IPS-18c (cell line): ENCODE results near the gene ZNF787.

Source experiments
- H3K4me3 ChIP-seq: 2 replicates; pipeline ENCODE4 v1.7.0; 2013; ENCODE audit warnings: low read depth, mild to moderate bottlenecking, low read length, moderate library complexity; ENCODE audit not compliant: insufficient read depth
- H3K9me3 ChIP-seq: one replicate; pipeline ENCODE4 v1.6.1; 2013; ENCODE audit warnings: mild to moderate bottlenecking, low read length, moderate library complexity; ENCODE audit not compliant: control insufficient read depth, insufficient read depth

Gene ZNF787

DNA sequence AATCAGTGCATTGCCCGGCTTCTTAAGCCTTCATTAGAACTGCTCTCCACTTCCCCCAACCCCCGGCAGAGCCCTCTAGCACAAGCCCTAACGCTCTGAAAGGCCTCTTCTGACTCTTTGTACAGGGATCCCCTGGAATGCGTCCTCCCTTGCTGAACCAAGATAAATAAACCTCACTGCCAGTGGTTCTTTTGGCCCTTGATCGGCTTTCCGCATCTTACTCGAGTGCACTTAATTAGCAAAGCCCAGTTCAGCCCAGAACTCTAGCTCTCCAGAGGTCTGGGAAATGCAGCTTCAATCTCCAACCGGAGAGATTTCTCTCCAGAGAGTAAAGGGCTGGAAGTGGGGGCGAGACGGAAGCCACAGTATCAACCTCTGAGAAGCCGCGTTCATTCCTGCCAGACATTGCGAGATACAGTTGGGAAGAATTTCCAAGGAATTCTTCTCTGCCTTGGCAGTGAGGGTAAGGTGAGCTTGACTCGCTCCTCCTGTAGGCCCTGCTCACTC is 11.3 kb upstream of the ZNF787 start:
- Histone ChIP-seq H3K4me3 (no peak overlapping the region), H3K9me3 (no peaks in the 10 kb centered on the region)

DNA sequence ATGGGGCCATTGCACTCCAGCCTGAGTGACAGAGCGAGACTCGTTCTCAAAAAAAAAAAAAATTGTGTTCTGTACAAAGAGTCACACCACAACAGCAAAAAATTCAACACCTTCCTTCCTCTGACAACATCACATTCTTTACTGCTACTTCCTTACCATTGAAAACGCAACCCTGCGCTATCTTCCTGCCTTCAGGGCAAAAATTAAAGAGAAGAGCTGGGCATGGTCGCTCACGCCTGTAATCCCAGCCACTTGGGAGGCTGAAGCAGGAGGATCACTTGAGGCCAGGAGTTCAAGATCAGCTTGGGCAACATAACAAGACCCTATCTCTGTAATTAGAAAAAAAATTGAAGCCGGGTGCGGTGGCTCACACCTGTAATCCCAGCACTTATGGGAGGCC is 10.6 kb upstream of the ZNF787 start:
- no peak overlapping the region for H3K4me3 ChIP-seq
- no peaks in the 10 kb centered on the region for H3K9me3 ChIP-seq

DNA sequence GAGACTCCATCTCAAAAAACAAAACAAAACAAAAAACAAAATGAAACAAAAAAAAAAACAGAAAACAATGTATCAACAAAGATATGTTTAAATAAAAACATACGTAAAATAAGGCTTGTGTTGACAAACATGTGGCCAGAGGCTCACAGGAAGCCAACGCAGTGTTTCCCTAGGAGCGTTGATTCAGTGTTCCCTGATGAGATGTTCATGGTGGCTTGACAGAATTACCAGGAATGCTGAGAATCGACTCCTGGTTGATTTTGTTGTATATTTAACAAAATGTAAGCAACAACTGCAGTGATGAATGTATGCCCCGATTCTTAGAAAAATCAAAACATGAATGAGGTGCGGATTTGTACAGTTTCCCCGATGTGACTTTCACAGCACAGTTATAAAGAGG is 8.9 kb upstream of the ZNF787 start:
- no peaks in the 10 kb centered on the region for H3K9me3 ChIP-seq
- H3K4me3 ChIP-seq, result no peak overlapping the region

DNA sequence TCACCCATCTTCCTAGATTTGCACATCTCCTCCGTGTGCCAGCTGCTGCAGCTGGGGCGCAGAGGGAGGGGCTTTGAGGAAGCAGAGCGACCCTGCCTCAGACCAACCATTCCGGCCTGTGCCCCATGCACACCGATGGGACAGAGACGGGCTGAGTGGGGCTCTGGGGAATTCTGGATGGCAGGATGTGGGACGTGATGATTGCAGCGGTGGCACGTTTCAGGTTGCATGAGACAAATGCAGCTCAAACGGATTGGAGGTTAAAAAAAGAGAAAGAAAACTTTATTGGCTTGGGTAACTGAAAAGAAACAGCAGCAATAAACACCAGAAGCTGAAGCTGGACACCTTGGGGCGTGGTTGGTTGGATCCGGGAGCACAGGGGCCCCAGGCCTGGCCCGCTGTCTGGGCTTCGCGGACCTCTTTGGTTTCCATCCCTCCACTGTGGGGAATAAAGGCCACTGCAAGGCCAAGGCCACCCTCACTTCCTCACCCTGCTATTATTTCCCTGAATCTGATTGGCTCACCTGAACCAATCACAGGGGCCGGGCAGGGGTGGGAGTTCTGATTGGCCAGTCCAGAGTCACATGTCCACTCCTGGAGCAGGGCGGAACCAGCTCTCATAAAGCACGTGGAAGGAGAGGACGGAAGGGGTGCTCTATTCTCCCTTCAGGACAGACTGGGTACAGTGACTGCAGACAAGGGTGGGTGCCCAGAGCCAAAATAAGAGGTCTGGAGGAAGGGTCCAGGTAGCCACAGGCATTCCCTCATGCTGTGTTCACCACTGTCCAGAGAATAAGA is 6.1 kb upstream of the ZNF787 start:
- H3K4me3 ChIP-seq, result no peak overlapping the region
- no peaks in the 10 kb centered on the region for H3K9me3 ChIP-seq

DNA sequence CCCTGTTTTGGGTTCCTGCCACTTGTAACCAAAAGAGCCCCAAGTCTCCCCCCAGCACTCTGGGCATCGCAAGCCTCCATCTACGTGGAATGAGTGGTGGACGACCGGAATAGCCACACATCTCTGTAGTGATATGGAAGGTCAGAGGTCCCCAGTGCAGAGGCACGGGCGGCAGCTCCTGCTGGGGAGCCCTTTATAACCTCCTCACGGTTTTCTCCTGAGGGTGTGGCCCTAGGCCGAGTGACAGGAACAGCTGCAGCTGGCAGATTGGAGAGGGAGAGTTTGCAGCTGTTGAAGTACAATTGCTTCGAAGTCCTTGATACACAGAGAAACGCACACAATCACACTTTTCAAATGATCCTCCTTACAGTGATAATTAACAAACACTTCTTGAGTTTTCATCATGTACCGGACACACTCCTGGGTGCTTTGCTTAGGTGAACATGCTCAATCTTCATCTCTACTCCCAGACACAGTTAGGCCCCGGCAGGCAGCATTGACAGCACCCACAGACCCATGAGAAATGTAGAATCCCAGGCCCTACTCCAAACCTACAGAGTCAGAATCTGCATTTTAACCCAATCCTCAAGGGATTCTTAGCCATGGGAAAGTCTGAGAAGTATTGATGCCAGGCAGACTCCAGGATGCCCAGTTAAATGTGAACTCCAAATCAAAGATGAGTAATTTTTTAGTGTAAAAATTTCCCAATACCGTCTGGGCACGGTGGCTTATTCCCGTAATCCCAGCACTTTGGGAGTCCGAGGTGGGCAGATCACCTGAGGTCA is 4.9 kb upstream of the ZNF787 start:
- no peaks in the 10 kb centered on the region for H3K9me3 ChIP-seq
- H3K4me3 ChIP-seq, result no peak overlapping the region

DNA sequence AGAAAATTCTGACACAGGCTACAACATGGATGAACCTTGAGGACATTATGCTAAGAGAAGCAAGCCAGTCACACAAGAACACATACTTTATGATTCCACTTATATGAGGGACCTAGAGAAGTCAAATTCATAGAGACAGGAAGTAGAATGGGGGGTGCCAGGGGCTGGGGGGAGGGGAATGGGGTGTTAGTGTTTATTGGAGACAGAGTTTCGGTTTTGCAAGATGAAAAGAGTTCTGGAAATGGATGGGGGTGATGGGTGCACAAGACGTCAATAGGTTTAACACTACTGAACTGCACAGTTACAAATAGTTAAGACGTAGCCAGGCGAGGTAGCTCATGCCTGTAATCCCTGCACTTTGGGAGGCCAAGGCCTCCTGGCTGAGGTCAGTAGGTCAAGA is 3.5 kb upstream of the ZNF787 start:
- Histone ChIP-seq H3K4me3 (no peak overlapping the region), H3K9me3 (no peaks in the 10 kb centered on the region)

DNA sequence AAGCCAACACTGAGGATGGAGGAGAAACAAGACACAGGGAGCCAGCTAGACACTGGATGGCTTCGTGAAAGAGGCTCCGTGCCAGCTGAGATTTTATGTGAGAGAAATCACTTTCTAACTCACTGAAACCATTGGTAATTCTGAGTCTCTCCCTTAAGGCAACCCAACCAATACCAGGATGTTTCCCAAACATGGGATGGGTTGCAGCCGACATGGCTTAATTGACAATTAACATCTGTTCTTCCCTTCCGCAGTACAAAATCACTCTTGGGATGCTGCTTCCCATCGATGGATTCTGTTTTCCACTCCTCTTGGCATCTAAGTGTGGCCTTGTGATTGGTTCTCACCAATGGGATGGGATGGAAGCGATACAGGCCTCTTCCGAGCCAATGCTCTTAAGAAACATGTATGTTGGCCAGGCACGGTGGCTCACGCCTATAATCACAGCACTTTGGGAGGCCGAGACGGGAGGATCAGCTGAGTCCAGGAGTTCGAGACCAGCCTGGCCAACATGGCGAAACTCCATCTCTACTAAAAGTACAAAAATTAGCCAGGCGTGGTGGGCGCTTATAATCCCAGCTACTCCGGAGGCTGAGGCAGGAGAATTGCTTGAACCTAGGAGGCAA is 2.3 kb upstream of the ZNF787 start:
- Histone ChIP-seq H3K4me3 (no peak overlapping the region), H3K9me3 (no peaks in the 10 kb centered on the region)

DNA sequence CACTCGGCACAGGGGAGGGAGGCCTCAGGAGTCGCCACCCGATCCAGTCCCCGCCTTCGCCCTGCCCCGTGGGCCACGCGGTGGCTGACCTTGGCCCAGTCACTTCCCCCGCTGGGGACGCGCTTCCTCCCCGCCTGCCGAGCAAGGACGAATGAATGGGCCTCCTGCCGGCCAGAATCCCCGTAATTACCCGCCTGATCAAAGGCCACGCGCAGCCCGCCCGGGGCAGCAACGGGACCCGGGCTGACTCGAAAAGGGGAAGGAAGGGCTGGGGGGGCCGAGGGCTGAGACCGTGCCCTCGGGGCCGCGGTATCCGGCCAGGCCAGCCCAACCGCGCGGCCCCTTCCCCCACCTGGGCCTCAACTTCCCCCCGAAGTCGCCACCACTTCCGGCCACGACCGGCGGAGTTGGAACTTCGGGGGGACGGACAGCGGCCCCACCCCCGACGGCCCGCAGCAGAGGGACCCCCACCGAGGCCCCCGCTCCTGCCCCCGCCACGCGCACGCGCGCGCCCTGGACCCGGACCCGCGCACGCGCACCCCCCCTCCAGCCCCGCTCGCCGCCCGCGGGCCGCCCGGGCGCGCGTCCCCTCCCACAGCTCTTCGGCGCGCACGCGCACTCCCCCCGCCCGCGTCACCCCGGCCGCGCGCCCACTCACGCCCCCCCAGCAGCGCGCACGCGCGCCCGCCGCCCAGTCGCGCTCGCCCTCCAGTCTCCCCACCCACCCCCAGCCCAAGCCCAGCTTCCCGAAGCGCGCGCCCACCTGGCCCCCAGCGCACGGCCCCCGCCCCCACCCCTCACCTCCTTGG is 520 bp downstream of the ZNF787 start:
- Histone ChIP-seq H3K4me3 (peak overlapping the region; percentile 77), H3K9me3 (no peaks in the 10 kb centered on the region)

DNA sequence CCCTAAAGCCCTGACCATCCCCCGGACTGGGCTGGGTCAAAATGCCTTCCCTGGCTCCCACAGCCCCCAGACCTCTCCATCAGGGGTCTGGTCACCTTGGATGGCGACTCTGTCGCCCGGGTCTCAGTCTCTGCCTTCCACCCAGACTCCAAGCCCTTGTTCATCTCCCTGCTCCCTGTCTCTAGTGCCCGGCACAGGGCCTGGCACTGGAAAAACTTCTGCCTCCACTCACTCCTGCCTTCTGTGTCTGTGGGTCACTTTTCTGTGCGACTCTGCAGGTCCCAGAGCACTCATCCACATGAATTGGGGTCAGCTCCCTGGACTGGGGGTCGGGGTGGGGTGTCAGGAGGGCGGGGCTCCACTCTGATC is 1.1 kb downstream of the ZNF787 start:
- peak overlapping the region; percentile 77 for H3K4me3 ChIP-seq
- H3K9me3 ChIP-seq, result no peaks in the 10 kb centered on the region

DNA sequence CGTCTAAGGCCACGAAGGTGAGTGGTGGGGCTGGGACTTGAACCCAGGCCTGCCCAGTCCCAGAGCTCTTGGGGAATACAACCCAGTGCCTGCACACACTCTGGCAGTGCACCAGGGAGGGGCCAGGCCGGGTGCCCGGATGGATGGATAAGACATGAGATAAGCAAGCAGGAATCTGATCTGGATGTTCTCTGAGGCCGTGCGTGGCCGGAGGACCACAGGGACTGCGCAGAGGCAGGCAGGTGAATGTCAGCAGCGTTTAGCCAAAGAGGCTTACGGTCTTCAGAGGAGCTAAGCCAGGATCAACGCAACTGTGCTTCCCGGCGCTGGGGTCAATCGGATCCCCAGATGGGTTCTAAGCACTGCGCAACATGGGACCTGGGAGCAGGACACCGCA is 1.5 kb downstream of the ZNF787 start:
- H3K9me3 ChIP-seq, result no peaks in the 10 kb centered on the region
- H3K4me3 ChIP-seq, result peak overlapping the region; percentile 77; the same call in 1 of the 2 replicates

DNA sequence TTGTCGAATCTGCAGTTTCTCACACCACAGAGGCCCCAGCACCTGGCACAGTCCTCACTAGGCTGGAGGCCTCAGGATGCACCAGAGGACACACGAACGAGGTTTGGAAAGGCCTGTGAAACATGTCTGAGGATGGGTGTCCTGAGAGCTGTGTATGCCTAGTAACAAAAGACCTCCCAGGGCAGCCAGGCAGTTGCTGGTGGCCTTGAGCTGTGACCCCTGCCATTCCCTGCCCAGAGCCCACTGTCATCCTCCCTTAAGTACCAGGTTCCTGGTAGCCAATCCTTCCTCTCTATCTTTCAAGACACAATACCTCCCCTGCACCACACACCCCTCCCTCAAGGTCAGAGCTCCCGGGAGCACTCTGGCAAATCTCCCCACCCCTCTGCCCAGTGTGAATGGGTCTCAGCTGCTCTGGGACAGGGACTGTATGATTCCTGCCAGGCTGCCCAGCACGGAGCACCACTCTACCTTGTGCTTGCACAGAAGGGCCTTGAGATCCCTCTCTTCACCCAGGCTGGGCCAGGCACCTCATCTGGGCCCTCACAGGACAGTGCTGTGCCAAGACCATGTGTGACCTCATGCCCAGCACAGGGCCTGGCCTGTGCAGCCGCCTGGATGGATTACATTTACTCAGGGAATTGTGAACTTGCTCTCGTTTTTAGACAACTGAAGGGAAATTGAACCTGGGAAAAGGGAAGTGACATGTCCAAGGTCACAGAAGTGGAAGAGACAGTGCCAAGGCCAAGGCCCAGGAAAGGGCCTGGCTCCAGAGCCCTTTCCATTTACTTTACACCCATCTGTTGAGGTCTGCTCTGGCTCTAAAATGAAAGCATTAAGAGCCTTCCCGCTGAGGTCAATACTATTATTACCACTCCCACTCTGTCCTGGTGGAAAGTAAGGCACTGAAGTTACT is 2.2 kb downstream of the ZNF787 start:
- H3K9me3 ChIP-seq, result no peaks in the 10 kb centered on the region
- H3K4me3 ChIP-seq, result peak overlapping the region; percentile 77; the same call in 1 of the 2 replicates

DNA sequence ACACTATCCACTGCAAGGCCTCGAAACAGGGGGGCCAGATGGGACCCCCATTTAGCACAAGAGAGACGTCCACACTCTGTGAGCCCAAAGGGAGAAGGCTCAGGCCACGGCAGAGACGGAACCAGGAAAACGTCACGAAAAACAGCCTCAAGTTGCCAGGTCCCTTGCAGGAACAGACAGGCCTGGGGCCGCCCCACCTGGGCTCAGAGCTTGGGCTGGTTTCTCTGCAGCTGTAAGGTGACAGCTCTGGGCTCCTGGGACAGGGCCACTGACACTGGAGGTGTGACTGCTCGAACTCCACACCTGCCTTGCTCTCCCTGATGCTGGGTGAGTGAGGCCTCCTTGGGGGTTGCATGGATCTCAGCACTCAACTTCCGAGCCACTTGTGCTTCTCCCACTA is 3.2 kb downstream of the ZNF787 start:
- H3K9me3 ChIP-seq, result no peaks in the 10 kb centered on the region
- no peak overlapping the region for H3K4me3 ChIP-seq

DNA sequence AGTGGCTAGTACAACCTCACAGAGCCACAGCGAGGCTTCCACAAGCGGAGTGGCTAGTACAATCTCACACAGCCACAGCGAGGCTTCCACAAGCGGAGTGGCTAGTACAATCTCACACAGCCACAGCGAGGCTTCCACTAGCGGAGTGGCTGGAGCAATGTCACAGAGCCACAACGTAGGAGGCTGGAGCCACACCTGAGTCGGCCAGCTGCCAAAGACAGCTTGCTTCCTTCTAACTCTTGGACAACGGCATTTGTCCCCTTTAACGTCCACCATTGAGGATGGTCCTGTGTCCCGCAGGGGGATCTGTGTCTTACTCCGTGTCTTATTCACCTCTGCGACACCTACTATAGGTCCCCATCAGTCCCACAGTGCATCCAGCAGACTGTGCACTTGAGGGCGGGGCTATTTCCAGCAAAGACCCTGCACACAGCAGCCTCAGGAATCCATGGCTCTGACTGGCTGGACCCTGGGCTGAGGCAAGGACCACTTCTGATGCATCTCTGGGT is 3.7 kb downstream of the ZNF787 start:
- H3K9me3 ChIP-seq, result no peaks in the 10 kb centered on the region
- no peak overlapping the region for H3K4me3 ChIP-seq

DNA sequence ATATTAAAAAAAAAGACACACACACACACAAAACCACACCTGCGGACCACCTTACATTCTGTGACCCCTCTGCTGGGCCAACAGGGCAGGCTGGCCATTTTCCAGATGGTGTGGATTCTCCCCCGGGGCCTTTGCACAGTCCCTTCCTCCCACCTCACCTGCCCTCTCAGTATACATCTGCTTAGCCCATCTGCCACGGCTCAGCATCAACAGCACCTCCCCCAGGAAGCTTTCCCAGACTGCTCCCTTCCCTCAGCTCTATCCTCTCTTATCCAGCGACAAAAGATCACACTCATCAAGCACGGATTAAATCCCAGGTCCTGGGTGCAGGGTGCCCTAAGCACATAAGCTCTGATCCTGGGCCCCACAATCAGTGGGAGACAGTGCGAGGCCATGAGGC is 4.5 kb downstream of the ZNF787 start:
- Histone ChIP-seq H3K4me3 (no peak overlapping the region), H3K9me3 (no peaks in the 10 kb centered on the region)

DNA sequence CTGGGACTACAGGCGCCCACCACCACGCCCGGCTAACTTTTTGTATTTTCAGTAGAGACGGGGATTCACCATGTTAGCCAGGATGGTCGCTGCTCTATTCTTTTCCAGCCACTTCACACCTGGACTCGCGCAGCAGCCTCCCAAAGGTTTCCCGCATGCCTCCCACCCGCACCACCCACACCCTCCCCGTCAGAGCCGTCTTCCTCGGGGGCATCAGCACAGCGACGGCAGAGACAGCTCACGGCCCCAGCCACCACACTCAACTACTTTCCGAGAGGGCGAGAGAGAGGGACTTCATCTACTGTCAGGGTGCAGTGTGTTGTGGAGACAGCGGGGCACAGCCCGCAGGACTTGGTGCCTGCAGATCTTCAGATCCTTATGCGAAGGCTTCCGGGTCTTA is 5.6 kb downstream of the ZNF787 start:
- no peak overlapping the region for H3K4me3 ChIP-seq
- H3K9me3 ChIP-seq, result no peaks in the 10 kb centered on the region

DNA sequence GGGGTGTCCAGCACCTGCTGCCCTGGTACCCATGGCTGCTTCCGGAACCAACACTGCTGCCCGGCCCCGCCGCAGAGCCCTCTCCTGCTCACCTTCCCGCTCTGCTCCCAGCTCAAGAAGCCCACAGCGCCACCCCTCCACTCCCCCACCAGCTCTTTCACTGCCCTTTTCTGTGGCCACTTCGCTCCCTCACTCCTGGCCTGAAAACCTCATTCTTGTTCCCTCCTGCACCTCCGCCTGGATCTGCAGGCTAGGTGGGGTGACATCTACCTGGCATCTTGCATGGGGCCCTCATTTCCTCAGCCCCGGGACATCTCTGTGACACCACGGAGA is 6.4 kb downstream of the ZNF787 start:
- Histone ChIP-seq H3K9me3 (no peaks in the 10 kb centered on the region), H3K4me3 (no peak overlapping the region)
